Mesenchymal stem cell (in vitro differentiated cells and primary cell): ENCODE measurements around the gene PIGP.

Experiments
- DNase-seq: peaks from one replicate; pipeline ENCODE4 v3.0.0-alpha.2; 2013
- H2AFZ ChIP-seq: one replicate; pipeline ENCODE4 v1.6.1; 2013; ENCODE audit warnings: low read depth, mild to moderate bottlenecking, control low read depth, inconsistent platforms, low read length, moderate library complexity
- H2AK5ac ChIP-seq: 2 replicates; pipeline ENCODE4 v1.6.1; 2013; ENCODE audit warnings: low read length, moderate library complexity, mild to moderate bottlenecking, inconsistent platforms; ENCODE audit not compliant: severe bottlenecking
- H2BK120ac ChIP-seq: one replicate; pipeline ENCODE4 v1.6.1; 2013; ENCODE audit warnings: low read depth, mild to moderate bottlenecking, inconsistent platforms, low read length, moderate library complexity
- H2BK12ac ChIP-seq, 2 experiments: one replicate each; pipeline ENCODE4 v1.6.1; 2013; ENCODE audit warnings: inconsistent platforms in 2 of 2, low read length in 2 of 2, mild to moderate bottlenecking in 2 of 2, moderate library complexity in 2 of 2, control low read depth in 1 of 2
- H2BK15ac ChIP-seq: one replicate; pipeline ENCODE4 v1.6.1; 2013; ENCODE audit warnings: mild to moderate bottlenecking, low read depth, inconsistent platforms; ENCODE audit not compliant: poor library complexity, severe bottlenecking
- H2BK5ac ChIP-seq: 2 replicates; pipeline ENCODE4 v1.6.1; 2013; ENCODE audit warnings: low read depth, mild to moderate bottlenecking, low read length, control low read depth, inconsistent platforms; ENCODE audit not compliant: poor library complexity, severe bottlenecking
- H3K14ac ChIP-seq, 2 experiments: one replicate each; pipeline ENCODE4 v1.6.1; 2013; ENCODE audit warnings: inconsistent platforms in 2 of 2, low read length in 2 of 2, control low read depth in 1 of 2, mild to moderate bottlenecking in 1 of 2, moderate library complexity in 1 of 2
- H3K18ac ChIP-seq, 2 experiments: one replicate each; pipeline ENCODE4 v1.6.1; 2013; ENCODE audit warnings: inconsistent platforms in 2 of 2, low read length in 2 of 2, control low read depth in 1 of 2, low read depth in 1 of 2, mild to moderate bottlenecking in 1 of 2
- H3K23ac ChIP-seq, 2 experiments: one replicate each; pipeline ENCODE4 v1.6.1; 2013; ENCODE audit warnings: inconsistent platforms in 2 of 2, low read length in 2 of 2, mild to moderate bottlenecking in 2 of 2, moderate library complexity in 2 of 2, control low read depth in 1 of 2
- H3K27ac ChIP-seq: 2 replicates; pipeline ENCODE4 v1.5.1; 2013; ENCODE audit warnings: mild to moderate bottlenecking, moderate library complexity, low read length, control low read depth, inconsistent platforms; ENCODE audit not compliant: poor library complexity, severe bottlenecking
- H3K27me3 ChIP-seq, 2 experiments: 2 replicates each; pipeline versions ENCODE4 v1.6.1 to v1.7.0; 2013; ENCODE audit warnings: low read length in 2 of 2, mild to moderate bottlenecking in 2 of 2, moderate library complexity in 2 of 2, control low read depth in 1 of 2, inconsistent platforms in 1 of 2; ENCODE audit not compliant: control insufficient read depth in 1 of 2, insufficient read depth in 1 of 2
- H3K36me3 ChIP-seq, 2 experiments: 2 replicates each; pipeline versions ENCODE4 v1.6.1 to v1.7.0; 2013; ENCODE audit warnings: low read length in 2 of 2, control low read depth in 1 of 2, inconsistent platforms in 1 of 2, low read depth in 1 of 2, mild to moderate bottlenecking in 1 of 2; ENCODE audit not compliant: insufficient read depth in 2 of 2, control insufficient read depth in 1 of 2
- H3K4ac ChIP-seq, 2 experiments: one replicate each; pipeline ENCODE4 v1.6.1; 2013; ENCODE audit warnings: inconsistent platforms in 2 of 2, low read length in 2 of 2, mild to moderate bottlenecking in 2 of 2, moderate library complexity in 2 of 2, control low read depth in 1 of 2, low read depth in 1 of 2
- H3K4me1 ChIP-seq: 2 replicates; pipeline ENCODE4 v1.6.1; 2013; ENCODE audit warnings: low read depth, low read length, control low read depth; ENCODE audit not compliant: control insufficient read depth, insufficient read depth
- H3K4me2 ChIP-seq: 2 replicates; pipeline ENCODE4 v1.6.1; 2013; ENCODE audit warnings: low read length, mild to moderate bottlenecking, inconsistent platforms; ENCODE audit not compliant: poor library complexity, severe bottlenecking
- H3K4me3 ChIP-seq, 2 experiments: 2 replicates each; pipeline versions ENCODE4 v1.5.1 to v1.7.0; 2013; ENCODE audit warnings: low read length in 2 of 2, mild to moderate bottlenecking in 2 of 2, control low read depth in 1 of 2, low read depth in 1 of 2; ENCODE audit not compliant: insufficient read depth in 1 of 2
- H3K79me1 ChIP-seq: replicated peaks from 2 replicates; pipeline ENCODE4 v1.6.1; 2013; ENCODE audit warnings: mild to moderate bottlenecking, control low read depth, low read length, inconsistent platforms; ENCODE audit not compliant: poor library complexity, severe bottlenecking
- H3K9ac ChIP-seq: 2 replicates; pipeline ENCODE4 v1.7.0; 2013; ENCODE audit warnings: mild to moderate bottlenecking, low read length, moderate library complexity
- H3K9me3 ChIP-seq: 2 replicates; pipeline ENCODE4 v1.7.0; 2013; ENCODE audit warnings: mild to moderate bottlenecking, low read length; ENCODE audit not compliant: control insufficient read depth
- H4K8ac ChIP-seq: one replicate; pipeline ENCODE4 v1.6.1; 2013; ENCODE audit warnings: inconsistent platforms, mild to moderate bottlenecking, low read length, moderate library complexity
- H4K91ac ChIP-seq: one replicate; pipeline ENCODE4 v1.6.1; 2013; ENCODE audit warnings: mild to moderate bottlenecking, low read length, inconsistent platforms
- WGBS: methylation state at CpG from one replicate; pipeline ENCODE4 v1.1.7; 2013; ENCODE audit warnings: mixed read lengths; 5-methylcytosine and 5-hydroxymethylcytosine counted together

Gene PIGP

GRCh38 chr21:37085726-37086125 lies 12.9 kb upstream of the PIGP start:
- Histone ChIP-seq H4K91ac (no peak overlapping the region), H3K9me3 (no peaks in the 10 kb centered on the region), H3K23ac (no peak overlapping the region), H4K8ac (no peak overlapping the region), H3K4me3 (no peak overlapping the region), H3K27me3 (no peaks in the 10 kb centered on the region), H3K4me1 (peaks cover 1% of the 10 kb centered on the region), H3K9ac (no peak overlapping the region), H2BK120ac (no peak overlapping the region), H3K79me1 (peaks cover 5% of the 10 kb centered on the region), H3K27ac (no peak overlapping the region), H2BK5ac (no peak overlapping the region), H3K14ac (no peak overlapping the region), H2AK5ac (no peak overlapping the region), H3K4ac (no peak overlapping the region), H3K36me3 (peaks cover 4 to 19% of the 10 kb centered on the region in 2 experiments), H2AFZ (no peak overlapping the region), H2BK15ac (no peak overlapping the region), H3K18ac (no peak overlapping the region), H2BK12ac (no peak overlapping the region), H3K4me2 (no peak overlapping the region)
- 90% methylated on average over 3 of the region's 3 CpGs for WGBS
- no peak for DNase-seq

- Histone ChIP-seq H3K9me3 (no peaks in the 10 kb centered on the region), H3K27me3 (no peaks in the 10 kb centered on the region), H2BK120ac (no peak overlapping the region), H2AK5ac (no peak overlapping the region), H2BK5ac (no peak overlapping the region), H2BK15ac (no peak overlapping the region), H3K9ac (no peak overlapping the region), H3K27ac (no peak overlapping the region), H3K18ac (no peak overlapping the region), H3K4me2 (no peak overlapping the region), H3K36me3 (no peaks in the 10 kb centered on the region), H3K23ac (no peak overlapping the region), H3K4me3 (no peak overlapping the region), H4K8ac (no peak overlapping the region), H3K79me1 (peaks cover 4% of the 10 kb centered on the region), H2BK12ac (no peak overlapping the region), H3K4me1 (peaks cover 1% of the 10 kb centered on the region), H4K91ac (no peak overlapping the region), H2AFZ (no peak overlapping the region), H3K4ac (no peak overlapping the region), H3K14ac (no peak overlapping the region)
- DNase-seq = no peak
These were observed 10.1 kb upstream of the PIGP start for GRCh38 chr21:37082856-37083528.

GRCh38 chr21:37082375-37082774 lies 9.5 kb upstream of the PIGP start:
- no peak overlapping the region for H2BK15ac ChIP-seq
- H2AFZ ChIP-seq = no peak overlapping the region
- no peak overlapping the region for H2AK5ac ChIP-seq
- no peak overlapping the region for H2BK5ac ChIP-seq
- H3K18ac ChIP-seq = no peak overlapping the region
- H3K27ac ChIP-seq = no peak overlapping the region
- H3K4me3 ChIP-seq = no peak overlapping the region
- no peak overlapping the region for H3K4ac ChIP-seq
- no peak overlapping the region for H2BK120ac ChIP-seq
- no peak overlapping the region for H3K23ac ChIP-seq
- no peak overlapping the region for H2BK12ac ChIP-seq
- DNase-seq = no peak
- no peak overlapping the region for H3K9ac ChIP-seq
- no peak overlapping the region for H3K14ac ChIP-seq
- no peaks in the 10 kb centered on the region for H3K9me3 ChIP-seq
- peaks cover 1% of the 10 kb centered on the region for H3K4me1 ChIP-seq
- no peaks in the 10 kb centered on the region for H3K36me3 ChIP-seq
- H3K27me3 ChIP-seq = no peaks in the 10 kb centered on the region
- H4K91ac ChIP-seq = no peak overlapping the region
- H3K79me1 ChIP-seq = peaks cover 4% of the 10 kb centered on the region
- H4K8ac ChIP-seq = no peak overlapping the region
- 100% methylated on average over 1 of the region's 1 CpG for WGBS
- no peak overlapping the region for H3K4me2 ChIP-seq

- Histone ChIP-seq H3K27me3 (no peaks in the 10 kb centered on the region), H2BK5ac (no peak overlapping the region), H3K4me2 (no peak overlapping the region), H3K14ac (no peak overlapping the region), H3K36me3 (no peaks in the 10 kb centered on the region), H2BK15ac (no peak overlapping the region), H4K91ac (no peak overlapping the region), H2AK5ac (no peak overlapping the region), H3K79me1 (peaks cover 3% of the 10 kb centered on the region), H2AFZ (no peak overlapping the region), H3K4me3 (no peak overlapping the region), H3K4ac (no peak overlapping the region), H2BK12ac (no peak overlapping the region), H4K8ac (no peak overlapping the region), H3K9me3 (no peaks in the 10 kb centered on the region), H3K4me1 (no peaks in the 10 kb centered on the region), H2BK120ac (no peak overlapping the region), H3K9ac (no peak overlapping the region), H3K27ac (no peak overlapping the region), H3K18ac (no peak overlapping the region), H3K23ac (no peak overlapping the region)
- DNase-seq = no peak
- WGBS = 48% methylated on average over 4 of the region's 6 CpGs
These were observed 6.4 kb upstream of the PIGP start for GRCh38 chr21:37079211-37079824.
